ENCODE measurements around the gene REN. TPM values are rescaled to one million over a fixed set of nuclear protein-coding genes. Genes with fewer than 3 reads are reported as not detected.

Gene REN
- polyA plus RNA-seq, 1 experiment, result 0.99 TPM

- ChIA-PET POLR2A (no interaction called here), CTCF (interaction anchor here (14.9 kb wide), 1 partner anchor 267 kb away, joined by 456 read pairs; the partner anchor contains the start of gene SNRPE)
- H3K4me3 ChIP-seq (ENCODE audit: low read depth, low read length), result no peak overlapping the region
- TF ChIP-seq, protein P1, sequence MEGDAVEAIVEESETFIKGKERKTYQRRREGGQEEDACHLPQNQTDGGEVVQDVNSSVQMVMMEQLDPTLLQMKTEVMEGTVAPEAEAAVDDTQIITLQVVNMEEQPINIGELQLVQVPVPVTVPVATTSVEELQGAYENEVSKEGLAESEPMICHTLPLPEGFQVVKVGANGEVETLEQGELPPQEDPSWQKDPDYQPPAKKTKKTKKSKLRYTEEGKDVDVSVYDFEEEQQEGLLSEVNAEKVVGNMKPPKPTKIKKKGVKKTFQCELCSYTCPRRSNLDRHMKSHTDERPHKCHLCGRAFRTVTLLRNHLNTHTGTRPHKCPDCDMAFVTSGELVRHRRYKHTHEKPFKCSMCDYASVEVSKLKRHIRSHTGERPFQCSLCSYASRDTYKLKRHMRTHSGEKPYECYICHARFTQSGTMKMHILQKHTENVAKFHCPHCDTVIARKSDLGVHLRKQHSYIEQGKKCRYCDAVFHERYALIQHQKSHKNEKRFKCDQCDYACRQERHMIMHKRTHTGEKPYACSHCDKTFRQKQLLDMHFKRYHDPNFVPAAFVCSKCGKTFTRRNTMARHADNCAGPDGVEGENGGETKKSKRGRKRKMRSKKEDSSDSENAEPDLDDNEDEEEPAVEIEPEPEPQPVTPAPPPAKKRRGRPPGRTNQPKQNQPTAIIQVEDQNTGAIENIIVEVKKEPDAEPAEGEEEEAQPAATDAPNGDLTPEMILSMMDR (IDR thresholded peaks at IDR 0.05; ENCODE audit: insufficient read depth, low read depth, low read length), result no peak
- no peak for DNase-seq (ENCODE audit: low read depth)
- H3K27me3 ChIP-seq (ENCODE audit: control insufficient read depth, insufficient read depth, low read length), result no peaks in the 10 kb centered on the region
- peaks cover 5% of the 10 kb centered on the region for H3K36me3 ChIP-seq (ENCODE audit: control insufficient read depth, insufficient read depth, low read length)
These were observed 32.0 kb downstream of the REN start for GRCh38 chr1:204134103-204134502.

GRCh38 chr1:204132718-204133117 lies 33.4 kb downstream of the REN start:
- no peaks in the 10 kb centered on the region for H3K27me3 ChIP-seq (ENCODE audit: control insufficient read depth, insufficient read depth, low read length)
- H3K4me3 ChIP-seq (ENCODE audit: low read depth, low read length), result no peak overlapping the region
- CTCF ChIA-PET, result interaction anchor here (1.1 to 14.9 kb wide), 5 partner anchors 17 to 265 kb away, joined by 3 to 456 read pairs (median 30); partner anchors contain the start of genes ETNK2 and SNRPE
- POLR2A ChIA-PET, result no interaction called here
- no peak for DNase-seq (ENCODE audit: low read depth)
- H3K36me3 ChIP-seq (ENCODE audit: control insufficient read depth, insufficient read depth, low read length), result peaks cover 5% of the 10 kb centered on the region
- TF ChIP-seq, protein P1 (IDR thresholded peaks at IDR 0.05; ENCODE audit: insufficient read depth, low read depth, low read length), result no peak

GRCh38 chr1:204131978-204132377 lies 34.2 kb downstream of the REN start:
- TF ChIP-seq, protein P1 (IDR thresholded peaks at IDR 0.05; ENCODE audit: insufficient read depth, low read depth, low read length), result no peak
- ChIA-PET CTCF (interaction anchor here (1.1 to 14.9 kb wide), 7 partner anchors 17 to 274 kb away, joined by 3 to 456 read pairs (median 23); partner anchors contain the start of genes ETNK2 and SNRPE), POLR2A (no interaction called here)
- Histone ChIP-seq H3K36me3 (ENCODE audit: control insufficient read depth, insufficient read depth, low read length) (peaks cover 5% of the 10 kb centered on the region), H3K4me3 (ENCODE audit: low read depth, low read length) (no peak overlapping the region), H3K27me3 (ENCODE audit: control insufficient read depth, insufficient read depth, low read length) (no peaks in the 10 kb centered on the region)
- DNase-seq (ENCODE audit: low read depth), result no peak

DNA sequence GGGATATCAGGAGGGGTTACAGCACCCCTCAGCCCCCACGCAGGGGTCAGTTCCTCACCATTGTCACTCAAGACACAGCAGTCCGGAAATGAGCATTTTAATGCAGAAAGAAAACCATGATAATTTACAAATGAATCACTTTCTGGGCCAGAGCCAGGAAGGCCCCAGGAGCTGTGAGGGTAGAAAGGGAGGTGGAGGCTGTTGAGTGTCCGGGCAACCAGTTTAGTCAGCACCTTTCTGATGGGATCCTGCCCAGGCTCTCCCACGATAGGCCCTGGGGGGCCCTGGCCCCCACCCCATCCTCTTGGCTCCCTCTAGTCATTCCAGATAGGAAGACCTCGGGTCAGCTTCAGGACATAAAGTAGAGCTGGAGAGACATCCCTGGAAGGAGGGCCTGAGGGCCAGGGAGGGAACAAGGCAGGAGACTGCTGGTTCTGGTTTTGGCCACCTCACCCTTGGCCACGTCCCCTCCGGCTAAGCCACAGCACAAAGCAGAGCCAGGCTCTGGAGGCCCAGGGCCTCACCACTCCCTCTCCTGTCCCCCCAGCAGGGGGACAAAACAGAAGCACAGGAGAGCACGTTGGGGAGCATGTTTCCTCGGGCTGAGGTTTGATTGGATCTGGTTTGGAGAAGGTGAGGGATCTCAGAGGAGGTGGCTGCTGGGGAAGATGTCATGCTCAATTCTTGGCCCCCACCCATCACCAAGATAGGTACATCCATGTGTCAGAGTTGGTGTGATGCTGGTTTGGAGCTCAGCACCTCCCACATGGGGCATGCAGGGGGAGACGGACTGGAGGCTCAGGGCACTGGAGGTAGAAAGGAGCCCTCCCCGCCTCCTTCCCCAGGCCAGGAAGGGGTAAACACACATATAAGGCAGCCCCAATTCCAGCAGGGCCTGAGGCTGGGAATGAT lies 34.9 kb downstream of the REN start:
- Histone ChIP-seq H3K4me3 (ENCODE audit: low read depth, low read length) (no peak overlapping the region), H3K36me3 (ENCODE audit: control insufficient read depth, insufficient read depth, low read length) (peaks cover 5% of the 10 kb centered on the region), H3K27me3 (ENCODE audit: control insufficient read depth, insufficient read depth, low read length) (no peaks in the 10 kb centered on the region)
- TF ChIP-seq, protein P1 (IDR thresholded peaks at IDR 0.05; ENCODE audit: insufficient read depth, low read depth, low read length), result peak; percentile 49
- peak; percentile 57 for DNase-seq (ENCODE audit: low read depth)
- ChIA-PET POLR2A (interaction anchor here (0.6 kb wide), 1 partner anchor 510 kb away, joined by 3 read pairs; no protein-coding TSS in a partner anchor), CTCF (interaction anchor here (0.8 to 14.9 kb wide), 12 partner anchors 8 to 300 kb away, joined by 3 to 456 read pairs (median 6); partner anchors contain the start of genes ETNK2 and SNRPE)

DNA sequence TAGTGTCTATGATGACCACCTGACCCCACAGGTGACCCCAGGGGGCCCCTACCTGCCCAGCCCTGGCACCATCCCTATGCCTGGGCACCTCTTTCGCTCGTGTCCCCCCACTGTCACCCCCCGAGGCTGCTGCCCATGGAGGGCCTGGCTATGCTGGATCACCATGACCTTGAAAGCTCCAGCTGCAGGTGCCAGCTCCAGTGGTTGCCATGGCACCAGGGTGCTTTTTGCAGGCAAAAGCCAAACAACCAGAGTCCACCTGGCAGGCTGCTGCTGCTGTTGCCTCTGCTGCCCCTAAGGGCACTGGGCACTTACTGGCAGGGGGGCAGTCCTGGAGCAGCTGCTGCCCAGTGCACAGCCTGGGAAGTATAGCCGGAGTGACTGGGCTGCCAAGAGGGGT lies 36.0 kb downstream of the REN start:
- H3K27me3 ChIP-seq (ENCODE audit: control insufficient read depth, insufficient read depth, low read length), result no peaks in the 10 kb centered on the region
- no peak for DNase-seq (ENCODE audit: low read depth)
- H3K36me3 ChIP-seq (ENCODE audit: control insufficient read depth, insufficient read depth, low read length), result peaks cover 7% of the 10 kb centered on the region
- CTCF ChIA-PET, result interaction anchor here (0.5 to 14.9 kb wide), 12 partner anchors 9 to 272 kb away, joined by 3 to 456 read pairs (median 14); partner anchors contain the start of genes ETNK2 and SNRPE
- TF ChIP-seq, protein P1 (IDR thresholded peaks at IDR 0.05; ENCODE audit: insufficient read depth, low read depth, low read length), result no peak
- H3K4me3 ChIP-seq (ENCODE audit: low read depth, low read length), result no peak overlapping the region
- POLR2A ChIA-PET, result no interaction called here

All from BJ (cell line).